PFSK-1 (cell line): ENCODE data around the gene CCM2L.

Source experiments
- FOXP2 ChIP-seq: optimal IDR thresholded peaks from 2 replicates; pipeline ENCODE3; 2011; ENCODE audit warnings: borderline replicate concordance, control low read depth, inconsistent platforms; ENCODE audit not compliant: insufficient read depth; ENCODE audit errors: extremely low read length, extremely low read depth
- POLR2AphosphoS5 ChIP-seq: IDR thresholded peaks from 2 replicates; pipeline ENCODE4 v1.6.1; 2012; ENCODE audit warnings: low read depth, mild to moderate bottlenecking, control low read depth, low read length, moderate library complexity
- SIN3A ChIP-seq: IDR thresholded peaks from 2 replicates; pipeline ENCODE4 v1.6.1; 2012; ENCODE audit warnings: mild to moderate bottlenecking, low read length, moderate library complexity, borderline replicate concordance; ENCODE audit not compliant: insufficient read depth
- TAF1 ChIP-seq: IDR thresholded peaks from 2 replicates; pipeline ENCODE4 v1.6.1; 2012; ENCODE audit warnings: low read length, control low read depth, borderline replicate concordance; ENCODE audit not compliant: insufficient read depth
- TF ChIP-seq, protein P1 (sequence below), 2 experiments: IDR thresholded peaks; 2 replicates each; pipeline versions ENCODE4 v1.6.1 to v1.8.0; 2011 to 2012; ENCODE audit warnings: low read depth in 2 of 2, low read length in 2 of 2, control low read depth in 1 of 2, inconsistent platforms in 1 of 2, mild to moderate bottlenecking in 1 of 2, moderate library complexity in 1 of 2; ENCODE audit not compliant: insufficient read depth in 1 of 2

The CCM2L gene

DNA sequence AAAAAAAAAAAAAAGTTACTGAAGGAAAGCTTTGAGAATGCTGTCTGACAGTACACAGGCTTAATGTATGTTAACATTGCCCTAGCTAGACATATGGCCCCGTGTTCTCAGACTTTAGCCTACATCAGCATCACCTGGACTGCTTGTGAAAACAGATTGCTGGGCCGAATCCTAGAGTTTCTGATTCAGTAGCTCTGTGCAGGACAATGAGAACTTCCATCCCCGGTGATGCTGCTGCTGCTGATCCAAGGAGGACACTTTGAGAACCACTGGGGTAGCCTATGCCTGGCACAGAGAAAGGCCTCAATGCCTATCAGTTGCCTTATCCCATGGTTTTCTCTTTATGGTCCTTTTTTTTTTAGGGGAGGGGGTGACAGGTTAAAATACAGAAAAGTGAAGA is 43.4 kb downstream of the CCM2L start:
- TF ChIP-seq, protein P1, sequence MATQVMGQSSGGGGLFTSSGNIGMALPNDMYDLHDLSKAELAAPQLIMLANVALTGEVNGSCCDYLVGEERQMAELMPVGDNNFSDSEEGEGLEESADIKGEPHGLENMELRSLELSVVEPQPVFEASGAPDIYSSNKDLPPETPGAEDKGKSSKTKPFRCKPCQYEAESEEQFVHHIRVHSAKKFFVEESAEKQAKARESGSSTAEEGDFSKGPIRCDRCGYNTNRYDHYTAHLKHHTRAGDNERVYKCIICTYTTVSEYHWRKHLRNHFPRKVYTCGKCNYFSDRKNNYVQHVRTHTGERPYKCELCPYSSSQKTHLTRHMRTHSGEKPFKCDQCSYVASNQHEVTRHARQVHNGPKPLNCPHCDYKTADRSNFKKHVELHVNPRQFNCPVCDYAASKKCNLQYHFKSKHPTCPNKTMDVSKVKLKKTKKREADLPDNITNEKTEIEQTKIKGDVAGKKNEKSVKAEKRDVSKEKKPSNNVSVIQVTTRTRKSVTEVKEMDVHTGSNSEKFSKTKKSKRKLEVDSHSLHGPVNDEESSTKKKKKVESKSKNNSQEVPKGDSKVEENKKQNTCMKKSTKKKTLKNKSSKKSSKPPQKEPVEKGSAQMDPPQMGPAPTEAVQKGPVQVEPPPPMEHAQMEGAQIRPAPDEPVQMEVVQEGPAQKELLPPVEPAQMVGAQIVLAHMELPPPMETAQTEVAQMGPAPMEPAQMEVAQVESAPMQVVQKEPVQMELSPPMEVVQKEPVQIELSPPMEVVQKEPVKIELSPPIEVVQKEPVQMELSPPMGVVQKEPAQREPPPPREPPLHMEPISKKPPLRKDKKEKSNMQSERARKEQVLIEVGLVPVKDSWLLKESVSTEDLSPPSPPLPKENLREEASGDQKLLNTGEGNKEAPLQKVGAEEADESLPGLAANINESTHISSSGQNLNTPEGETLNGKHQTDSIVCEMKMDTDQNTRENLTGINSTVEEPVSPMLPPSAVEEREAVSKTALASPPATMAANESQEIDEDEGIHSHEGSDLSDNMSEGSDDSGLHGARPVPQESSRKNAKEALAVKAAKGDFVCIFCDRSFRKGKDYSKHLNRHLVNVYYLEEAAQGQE (IDR thresholded peaks at IDR 0.05; ENCODE audit: insufficient read depth in 1 of 2, low read depth in 2 of 2, low read length in 2 of 2) = no peak
- TF ChIP-seq SIN3A = no peak
- TF ChIP-seq TAF1 = no peak
- no peak for TF ChIP-seq POLR2AphosphoS5
- TF ChIP-seq FOXP2 = no peak

DNA sequence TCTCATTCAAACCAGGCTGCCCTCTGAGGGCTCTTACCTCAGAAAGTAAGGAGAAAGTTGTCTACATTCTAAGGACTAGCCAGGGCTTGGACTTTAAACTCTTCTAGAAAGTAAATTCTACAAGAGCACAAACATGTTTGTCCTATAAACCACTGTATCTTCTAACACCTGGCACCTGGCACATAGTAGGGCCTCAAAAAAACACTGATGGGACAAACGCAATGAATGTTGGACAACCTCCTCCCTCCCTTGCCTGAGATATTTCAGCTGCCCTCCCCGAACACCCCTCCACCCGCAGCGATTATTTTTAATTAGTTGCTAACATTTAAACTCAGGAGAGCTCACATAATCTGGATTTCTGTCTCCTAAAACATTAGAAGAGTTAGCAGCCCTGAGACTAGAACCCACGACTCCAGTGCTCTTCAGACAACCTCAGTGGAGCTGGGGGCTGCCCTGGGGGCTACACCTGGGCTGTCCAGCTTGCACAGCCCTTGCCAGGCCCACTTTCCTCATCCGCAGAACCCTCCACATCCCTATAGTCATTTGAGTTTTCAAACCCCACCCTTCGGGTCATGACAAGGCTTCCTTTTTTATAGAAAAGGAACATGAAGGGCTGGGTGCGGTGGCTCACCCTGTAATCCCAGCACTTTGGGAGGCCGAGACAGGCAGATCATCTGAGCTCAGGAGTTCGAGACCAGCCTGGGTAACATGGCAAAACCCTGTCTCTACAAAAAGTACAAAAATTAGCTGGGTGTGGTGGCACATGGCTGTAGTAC is 46.7 kb downstream of the CCM2L start:
- TF ChIP-seq SIN3A (no peak), POLR2AphosphoS5 (no peak), FOXP2 (no peak)
- TF ChIP-seq, protein P1 (IDR thresholded peaks at IDR 0.05; ENCODE audit: insufficient read depth in 1 of 2, low read depth in 2 of 2, low read length in 2 of 2) = no peak

DNA sequence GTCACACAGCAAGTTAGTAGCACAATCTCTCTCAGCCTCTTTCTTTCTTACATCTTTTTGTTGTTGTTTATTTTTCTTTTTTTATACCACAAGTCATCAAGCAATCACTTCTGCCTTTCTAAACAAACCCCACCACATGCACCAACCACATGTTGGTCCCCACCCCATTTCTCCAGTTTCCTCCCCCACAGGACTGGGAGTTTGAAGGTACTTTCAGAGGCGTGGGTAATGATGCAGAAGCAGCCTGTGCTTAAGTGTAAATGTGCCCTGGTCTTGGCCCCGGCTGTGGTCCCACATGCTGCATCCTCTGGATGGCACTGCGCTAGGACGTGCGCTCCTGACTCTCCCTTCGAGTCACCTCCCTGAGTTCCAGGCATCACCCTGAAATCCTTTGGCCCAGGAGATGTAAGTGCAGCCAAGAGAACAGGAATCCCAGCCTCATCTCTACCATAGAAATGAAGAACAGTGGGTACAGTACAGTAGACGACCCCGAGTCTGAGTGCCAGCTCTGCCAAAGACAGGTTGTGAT is 47.5 kb downstream of the CCM2L start:
- TF ChIP-seq POLR2AphosphoS5 (no peak), TAF1 (no peak), SIN3A (no peak), FOXP2 (no peak)
- TF ChIP-seq, protein P1 (IDR thresholded peaks at IDR 0.05; ENCODE audit: insufficient read depth in 1 of 2, low read depth in 2 of 2, low read length in 2 of 2) = no peak

DNA sequence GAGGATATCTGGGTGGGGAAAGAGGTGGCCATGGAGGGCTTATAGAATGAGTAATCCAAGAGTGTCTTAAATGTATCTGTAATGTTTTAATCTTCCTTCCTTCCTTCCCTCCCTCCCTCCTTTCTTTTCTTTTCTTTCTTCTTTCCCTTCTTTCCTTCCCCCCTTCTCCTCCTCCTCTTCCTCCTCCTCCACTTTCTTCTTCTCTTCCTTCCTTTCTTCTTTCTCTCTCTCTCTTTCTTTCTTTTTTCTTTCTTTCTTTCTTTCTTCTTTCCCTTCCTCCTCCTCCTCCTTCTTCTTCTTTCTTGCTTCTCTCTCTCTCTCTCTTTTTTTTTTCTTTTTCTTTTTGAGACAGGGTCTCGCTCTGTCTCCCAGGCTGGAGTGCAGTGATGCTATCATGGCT is 49.0 kb downstream of the CCM2L start:
- no peak for TF ChIP-seq FOXP2
- no peak for TF ChIP-seq SIN3A
- TF ChIP-seq, protein P1 (IDR thresholded peaks at IDR 0.05; ENCODE audit: insufficient read depth in 1 of 2, low read depth in 2 of 2, low read length in 2 of 2) = no peak
- TF ChIP-seq TAF1 = no peak
- no peak for TF ChIP-seq POLR2AphosphoS5

DNA sequence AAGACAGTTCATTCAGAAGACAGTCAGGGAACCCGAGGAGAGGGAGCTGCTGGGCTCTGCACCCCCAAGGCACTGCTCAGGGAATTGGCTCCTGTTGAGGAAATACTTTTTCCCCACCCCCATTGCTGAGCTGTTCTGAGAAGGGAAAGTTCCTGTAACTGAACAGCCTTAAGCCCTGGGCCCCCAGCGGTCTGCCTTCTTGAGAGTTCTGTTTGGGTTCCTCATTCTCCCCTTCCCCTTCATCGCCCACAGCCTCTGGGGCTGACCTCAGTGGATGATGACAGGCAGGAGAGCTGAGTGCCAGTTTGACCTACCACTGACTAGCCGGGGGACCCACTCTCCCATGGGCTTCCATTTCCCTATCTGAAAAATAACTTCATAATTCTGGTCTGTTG is 52.5 kb downstream of the CCM2L start:
- no peak for TF ChIP-seq POLR2AphosphoS5
- TF ChIP-seq SIN3A = no peak
- TF ChIP-seq, protein P1 (IDR thresholded peaks at IDR 0.05; ENCODE audit: insufficient read depth in 1 of 2, low read depth in 2 of 2, low read length in 2 of 2) = no peak
- no peak for TF ChIP-seq TAF1
- no peak for TF ChIP-seq FOXP2
